SK-N-DZ (cell line): ENCODE measurements around the gene C1orf74.
A peak's percentile ranks its signal among the peaks of the same experiment; 100 is the strongest.
"Not testable (repeated sequence)": the region's sequence is repeated elsewhere in the genome, so short reads cannot be mapped to it uniquely, and the experiment has no call there.

Experiments
- DNase-seq: peaks from one replicate; pipeline ENCODE4 v3.0.0-alpha.2; 2015; ENCODE audit warnings: low spot score

Gene C1orf74

GRCh38 chr1:209805875-209806760, 21.8 kb upstream of the C1orf74 start, which contains the start of gene IRF6:
Gene IRF6 (minus strand): TSS chr1:209806142. CDS start chr1:209801413, 4,729 bp downstream.
- no peak for DNase-seq

GRCh38 chr1:209805341-209805781, 21.0 kb upstream of the C1orf74 start:
- DNase-seq: no peak

GRCh38 chr1:209803568-209803967, 19.2 kb upstream of the C1orf74 start:
- DNase-seq: no peak

- no peak for DNase-seq
Measured at GRCh38 chr1:209802780-209803152, 18.4 kb upstream of the C1orf74 start.

- DNase-seq: no peak
Measured at GRCh38 chr1:209802117-209802779, 17.9 kb upstream of the C1orf74 start.

GRCh38 chr1:209800984-209801834, 16.9 kb upstream of the C1orf74 start:
- DNase-seq: no peak

- DNase-seq: no peak
Measured at GRCh38 chr1:209797978-209798639, 13.8 kb upstream of the C1orf74 start.

GRCh38 chr1:209793711-209794110, 9.4 kb upstream of the C1orf74 start:
- not testable (repeated sequence) for DNase-seq

GRCh38 chr1:209791920-209792319, 7.6 kb upstream of the C1orf74 start:
- DNase-seq: no peak

GRCh38 chr1:209790286-209791193, 6.2 kb upstream of the C1orf74 start:
- DNase-seq: no peak

GRCh38 chr1:209789245-209789644, 4.9 kb upstream of the C1orf74 start:
- no peak for DNase-seq

GRCh38 chr1:209787551-209787950, 3.2 kb upstream of the C1orf74 start:
- DNase-seq: no peak

GRCh38 chr1:209786146-209786545, 1.8 kb upstream of the C1orf74 start:
- no peak for DNase-seq

GRCh38 chr1:209785592-209785991, 1.2 kb upstream of the C1orf74 start:
- DNase-seq: no peak

GRCh38 chr1:209783386-209783785, 973 bp downstream of the C1orf74 start:
- no peak for DNase-seq

GRCh38 chr1:209780268-209780667, 4.1 kb downstream of the C1orf74 start:
- DNase-seq: no peak

GRCh38 chr1:209778102-209778501, 6.3 kb downstream of the C1orf74 start:
- no peak for DNase-seq

- peak; percentile 10 for DNase-seq
Measured at GRCh38 chr1:209777587-209777986, 6.8 kb downstream of the C1orf74 start.

- no peak for DNase-seq
Measured at GRCh38 chr1:209775678-209776077, 8.7 kb downstream of the C1orf74 start.

- DNase-seq: no peak
Measured at GRCh38 chr1:209774592-209774991, 9.8 kb downstream of the C1orf74 start.
